Right renal cortex interstitium (tissue), 3 donors: ENCODE data around the gene MRPS5. TPM values are rescaled to one million over a fixed set of nuclear protein-coding genes. Genes with fewer than 3 reads are reported as not detected.

Experiments
- DNase-seq, 3 donors: peaks; one replicate each; pipeline ENCODE4 v3.0.0-alpha.2; 2013; ENCODE audit warnings: low read depth in 3 of 3, low spot score in 2 of 3
- polyA plus RNA-seq, 3 donors: library from polyadenylated mRNA; unstranded; fragments of 120-200 nt; gene quantifications; one replicate each; pipeline ENCODE4 v1.2.1, GENCODE V29; 2013; ENCODE audit not compliant: insufficient read length in 3 of 3

The MRPS5 gene
- polyA plus RNA-seq, 3 donors = 67.2 to 69.8 (median 67.5) TPM

GRCh38 chr2:95061601-95062183, 59.9 kb downstream of the MRPS5 start:
- no peak for DNase-seq

- DNase-seq = no peak
These were observed 60.5 kb downstream of the MRPS5 start for GRCh38 chr2:95061119-95061512.

- no peak for DNase-seq
These were observed 61.0 kb downstream of the MRPS5 start for GRCh38 chr2:95060446-95061118.

- no peak for DNase-seq
These were observed 61.8 kb downstream of the MRPS5 start for GRCh38 chr2:95059656-95060370.

- peak in 1 of 3 donors; percentile 59 for DNase-seq
These were observed 62.5 kb downstream of the MRPS5 start for GRCh38 chr2:95058989-95059641.

GRCh38 chr2:95058466-95058988, 63.1 kb downstream of the MRPS5 start:
- DNase-seq = no peak

GRCh38 chr2:95057535-95058370, 63.9 kb downstream of the MRPS5 start:
- no peak for DNase-seq

GRCh38 chr2:95056461-95057459, 64.8 kb downstream of the MRPS5 start:
- DNase-seq = no peak

GRCh38 chr2:95056044-95056443, 65.6 kb downstream of the MRPS5 start:
- DNase-seq = no peak

GRCh38 chr2:95055262-95055661, 66.3 kb downstream of the MRPS5 start:
- DNase-seq = no peak

GRCh38 chr2:95054016-95054415, 67.6 kb downstream of the MRPS5 start:
- no peak for DNase-seq

- no peak for DNase-seq
These were observed 68.1 kb downstream of the MRPS5 start for GRCh38 chr2:95053543-95053942.

- DNase-seq = no peak
These were observed 68.7 kb downstream of the MRPS5 start for GRCh38 chr2:95052804-95053479.

- no peak for DNase-seq
These were observed 69.3 kb downstream of the MRPS5 start for GRCh38 chr2:95052307-95052706.

- DNase-seq = no peak
These were observed 70.0 kb downstream of the MRPS5 start for GRCh38 chr2:95051626-95052025.

- no peak for DNase-seq
These were observed 71.0 kb downstream of the MRPS5 start for GRCh38 chr2:95050385-95051300.

GRCh38 chr2:95049961-95050360, 71.6 kb downstream of the MRPS5 start:
- DNase-seq = no peak

- no peak for DNase-seq
These were observed 72.0 kb downstream of the MRPS5 start for GRCh38 chr2:95049683-95049955.
